GM21528 (cell line): ENCODE results near the gene CNTNAP2.

Experiments used
- ATAC-seq: cut with Tn5 transposase; IDR thresholded peaks from one replicate; pipeline ENCODE4 v1.9.1; 2021; ENCODE audit warnings: mild to moderate bottlenecking, moderate library complexity; ENCODE audit not compliant: unreplicated experiment, low FRiP score

The CNTNAP2 gene

GRCh38 chr7:147857152-147858140, 1740.8 kb downstream of the CNTNAP2 start:
- ATAC-seq = no peak

GRCh38 chr7:147858421-147858820, 1741.8 kb downstream of the CNTNAP2 start:
- no peak for ATAC-seq

- no peak for ATAC-seq
These were observed 1742.4 kb downstream of the CNTNAP2 start for GRCh38 chr7:147859033-147859432.

- ATAC-seq = no peak
These were observed 1742.9 kb downstream of the CNTNAP2 start for GRCh38 chr7:147859486-147859885.

- ATAC-seq = no peak
These were observed 1744.6 kb downstream of the CNTNAP2 start for GRCh38 chr7:147861058-147861716.

GRCh38 chr7:147861945-147862344, 1745.3 kb downstream of the CNTNAP2 start:
- no peak for ATAC-seq

GRCh38 chr7:147869456-147869855, 1752.9 kb downstream of the CNTNAP2 start:
- ATAC-seq = no peak

- ATAC-seq = no peak
These were observed 1762.5 kb downstream of the CNTNAP2 start for GRCh38 chr7:147878912-147879661.

GRCh38 chr7:147885869-147886268, 1769.3 kb downstream of the CNTNAP2 start:
- no peak for ATAC-seq

- no peak for ATAC-seq
These were observed 1777.7 kb downstream of the CNTNAP2 start for GRCh38 chr7:147894271-147894670.

GRCh38 chr7:147896121-147896520, 1779.5 kb downstream of the CNTNAP2 start:
- no peak for ATAC-seq

- ATAC-seq = no peak
These were observed 1787.1 kb downstream of the CNTNAP2 start for GRCh38 chr7:147903536-147904218.

GRCh38 chr7:147904219-147904576, 1787.6 kb downstream of the CNTNAP2 start:
- ATAC-seq = no peak

GRCh38 chr7:147909431-147910148, 1793.0 kb downstream of the CNTNAP2 start:
- ATAC-seq = no peak

GRCh38 chr7:147911201-147911601, 1794.6 kb downstream of the CNTNAP2 start:
- ATAC-seq = no peak

GRCh38 chr7:147912291-147912690, 1795.7 kb downstream of the CNTNAP2 start:
- no peak for ATAC-seq

- no peak for ATAC-seq
These were observed 1796.5 kb downstream of the CNTNAP2 start for GRCh38 chr7:147912946-147913638.

- ATAC-seq = no peak
These were observed 1799.2 kb downstream of the CNTNAP2 start for GRCh38 chr7:147915781-147916180.

- no peak for ATAC-seq
These were observed 1800.0 kb downstream of the CNTNAP2 start for GRCh38 chr7:147916573-147916972.
